GM03348 (cell line): ENCODE measurements around the gene HLCS.

Experiments
- DNase-seq: peaks from one replicate; pipeline ENCODE4 v3.0.0; 2012; ENCODE audit warnings: low spot score

HLCS gene

GRCh38 chr21:36806103-36806502 is 160.4 kb downstream of the HLCS start:
- no peak for DNase-seq

DNA sequence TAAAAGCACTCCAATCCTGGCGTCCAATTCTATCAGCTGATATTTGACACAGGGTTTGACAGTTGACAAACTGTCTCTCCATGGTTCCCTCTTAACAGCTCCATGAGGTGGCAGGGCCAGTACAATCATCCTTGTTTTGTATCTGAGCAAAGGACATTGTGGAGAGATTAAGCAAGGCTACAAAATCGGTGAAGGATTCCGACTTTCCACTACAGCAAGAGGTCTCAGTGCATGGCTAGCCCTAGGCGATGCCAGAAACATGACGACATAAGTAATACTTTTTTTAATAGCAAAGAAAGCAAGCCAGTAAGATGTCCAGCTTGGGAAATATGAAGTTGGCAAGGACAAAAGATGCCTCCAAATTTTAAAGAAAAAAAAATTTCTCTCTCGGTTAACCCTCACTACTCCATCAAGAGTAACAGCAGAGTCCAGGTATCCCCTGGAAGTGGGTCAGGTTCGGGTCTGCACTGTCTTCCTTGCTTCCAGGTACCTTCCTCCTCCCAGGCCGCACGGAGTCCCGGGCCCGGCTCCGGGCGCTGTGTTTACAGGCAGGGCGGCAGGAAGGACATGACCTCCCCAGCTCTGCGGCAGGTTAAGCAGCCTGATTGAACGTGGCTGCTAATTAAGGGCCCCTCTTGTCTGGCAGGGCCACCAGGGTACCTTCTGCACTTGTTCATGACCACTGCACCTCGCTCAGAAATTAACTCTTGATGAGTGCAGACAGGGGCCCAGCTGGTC is 161.4 kb downstream of the HLCS start:
- no peak for DNase-seq

GRCh38 chr21:36803816-36804439 is 162.5 kb downstream of the HLCS start:
- no peak for DNase-seq

DNA sequence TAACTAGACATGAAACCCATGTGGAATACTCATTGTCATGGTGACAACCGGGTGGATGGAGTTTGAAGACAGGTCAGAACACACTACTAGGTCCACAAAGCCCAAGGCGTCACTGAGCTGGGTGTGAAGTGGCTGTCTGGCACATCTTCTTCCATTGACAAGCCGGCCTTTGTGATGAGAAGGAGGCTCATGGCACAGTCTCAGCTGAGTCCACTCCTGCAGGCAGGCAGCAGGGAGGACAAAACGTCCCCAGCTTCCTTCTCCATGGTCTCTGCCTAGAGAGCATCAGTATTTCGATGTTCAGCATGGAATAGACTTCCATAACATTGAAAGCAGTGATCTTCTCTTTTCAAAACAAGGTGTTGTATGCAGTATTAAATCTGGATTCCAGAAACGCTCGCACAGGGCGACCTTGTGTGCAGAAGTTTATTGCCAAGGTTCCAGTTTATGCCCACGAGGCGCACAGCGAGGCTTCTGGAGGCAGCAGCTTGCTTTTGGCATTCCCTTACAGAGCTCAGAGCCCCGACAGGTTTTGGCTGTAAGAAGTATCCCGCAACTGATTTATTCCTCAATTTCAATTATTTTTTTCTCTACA is 163.3 kb downstream of the HLCS start:
- DNase-seq, result no peak

- no peak for DNase-seq
These were observed 165.7 kb downstream of the HLCS start for GRCh38 chr21:36800734-36801133.

DNA sequence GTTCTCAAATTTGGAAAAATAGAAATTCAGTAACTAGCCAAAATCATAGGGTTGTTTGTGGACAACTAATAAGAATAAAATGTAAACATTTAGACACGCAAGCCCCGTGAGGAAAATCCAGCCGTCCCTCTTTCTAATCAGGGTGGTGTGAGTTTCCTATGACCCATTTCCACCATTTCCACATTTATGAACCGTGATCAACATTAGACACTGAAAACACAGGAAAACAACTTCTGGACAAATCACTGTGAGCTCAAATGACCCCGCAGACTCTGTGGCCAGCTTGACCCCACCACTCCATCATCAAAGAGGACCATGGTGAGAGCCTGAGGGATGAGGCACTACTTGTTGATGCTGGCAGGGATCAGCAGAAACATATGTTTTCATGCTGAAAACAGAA is 166.6 kb downstream of the HLCS start:
- no peak for DNase-seq

GRCh38 chr21:36798491-36798890 is 168.0 kb downstream of the HLCS start:
- no peak for DNase-seq

GRCh38 chr21:36796070-36796469 is 170.4 kb downstream of the HLCS start:
- no peak for DNase-seq

DNA sequence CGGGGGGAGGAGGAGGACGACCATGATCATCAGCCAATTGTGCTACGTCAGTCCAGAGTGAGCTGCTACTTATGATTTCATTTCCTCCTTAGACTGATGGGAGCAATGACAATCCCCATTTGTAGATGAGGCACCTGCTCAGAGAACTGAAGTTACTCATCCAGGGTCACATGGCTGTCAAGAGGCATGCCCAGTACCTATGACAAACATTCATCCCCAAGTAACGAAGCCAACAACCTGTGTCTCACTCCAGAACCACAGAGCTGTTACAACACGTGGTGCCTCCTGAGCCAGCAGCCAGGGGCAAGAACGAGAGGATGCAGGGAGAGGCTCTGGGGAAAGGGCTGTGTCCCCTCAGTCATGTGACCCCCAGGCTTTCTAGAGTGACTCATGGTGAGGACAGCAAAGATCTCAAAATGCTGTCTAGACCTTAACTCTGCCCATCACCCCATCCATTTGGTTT is 173.9 kb downstream of the HLCS start:
- DNase-seq, result no peak

GRCh38 chr21:36791695-36792470 is 174.6 kb downstream of the HLCS start:
- DNase-seq, result no peak

DNA sequence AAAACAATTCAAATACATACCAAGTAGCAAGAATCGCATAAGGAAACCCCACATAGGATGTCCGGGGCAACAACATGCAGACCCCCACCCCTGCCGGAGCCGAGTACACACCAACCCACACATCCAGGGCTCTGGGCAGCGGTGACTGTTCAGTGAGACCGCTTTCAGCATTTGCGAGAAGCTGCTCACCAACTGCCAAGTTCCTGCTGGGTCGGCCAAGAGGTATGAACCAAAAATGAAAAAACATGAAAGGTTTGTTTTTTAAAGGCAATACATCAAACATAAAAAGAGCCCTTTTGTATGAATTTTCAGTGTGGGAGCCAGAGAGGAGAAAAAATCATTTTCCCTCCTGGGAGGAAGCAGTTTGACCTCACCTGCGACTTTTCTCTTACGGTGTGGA is 175.3 kb downstream of the HLCS start:
- no peak for DNase-seq

- DNase-seq, result no peak
These were observed 175.9 kb downstream of the HLCS start for GRCh38 chr21:36790616-36791015.

DNA sequence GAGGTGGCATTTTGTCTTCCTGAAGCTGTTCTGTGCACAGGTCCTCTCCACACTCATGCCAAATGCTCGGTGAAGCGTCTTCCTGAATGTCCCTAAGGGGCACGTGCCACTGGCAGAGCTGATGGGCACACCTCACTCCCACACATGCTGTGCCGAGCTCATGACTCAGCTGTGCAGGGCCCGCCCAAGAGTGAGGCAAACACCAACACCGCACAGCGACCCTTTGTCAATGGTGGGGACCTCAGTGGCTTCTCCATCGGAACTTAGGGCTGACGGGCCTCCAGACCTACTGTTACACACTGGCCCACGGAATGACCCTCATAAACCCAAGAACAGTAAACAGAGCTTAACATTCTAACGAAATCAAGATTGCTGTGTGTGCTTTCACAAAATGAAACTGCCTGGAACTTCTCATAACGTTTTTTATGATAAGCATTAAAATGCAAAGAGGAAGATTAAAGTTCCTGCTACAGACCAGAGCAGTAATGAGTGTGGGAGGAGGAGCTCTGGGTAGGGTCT is 178.3 kb downstream of the HLCS start:
- no peak for DNase-seq

GRCh38 chr21:36786186-36786585 is 180.3 kb downstream of the HLCS start:
- DNase-seq, result no peak

GRCh38 chr21:36785615-36786014 is 180.9 kb downstream of the HLCS start:
- DNase-seq, result no peak

DNA sequence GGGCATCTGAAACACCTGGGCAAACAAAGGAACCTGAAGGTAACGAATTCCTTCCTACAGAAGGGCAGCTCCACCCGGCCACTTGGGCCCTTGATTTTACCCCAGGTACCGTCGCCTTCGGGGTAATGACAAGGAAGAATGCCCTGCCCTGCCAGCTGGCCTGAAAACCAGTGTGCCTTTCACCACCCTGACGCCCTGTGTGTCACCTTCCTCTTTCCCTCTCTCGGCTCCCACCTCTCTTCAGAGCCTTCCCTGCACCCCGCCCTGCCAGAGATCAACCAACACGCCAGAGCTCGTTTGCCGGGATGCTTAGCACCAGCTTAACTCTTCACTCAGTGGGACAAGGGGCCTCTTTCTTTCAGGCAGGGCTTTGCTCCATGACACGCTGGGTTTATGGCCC is 181.5 kb downstream of the HLCS start:
- no peak for DNase-seq

DNA sequence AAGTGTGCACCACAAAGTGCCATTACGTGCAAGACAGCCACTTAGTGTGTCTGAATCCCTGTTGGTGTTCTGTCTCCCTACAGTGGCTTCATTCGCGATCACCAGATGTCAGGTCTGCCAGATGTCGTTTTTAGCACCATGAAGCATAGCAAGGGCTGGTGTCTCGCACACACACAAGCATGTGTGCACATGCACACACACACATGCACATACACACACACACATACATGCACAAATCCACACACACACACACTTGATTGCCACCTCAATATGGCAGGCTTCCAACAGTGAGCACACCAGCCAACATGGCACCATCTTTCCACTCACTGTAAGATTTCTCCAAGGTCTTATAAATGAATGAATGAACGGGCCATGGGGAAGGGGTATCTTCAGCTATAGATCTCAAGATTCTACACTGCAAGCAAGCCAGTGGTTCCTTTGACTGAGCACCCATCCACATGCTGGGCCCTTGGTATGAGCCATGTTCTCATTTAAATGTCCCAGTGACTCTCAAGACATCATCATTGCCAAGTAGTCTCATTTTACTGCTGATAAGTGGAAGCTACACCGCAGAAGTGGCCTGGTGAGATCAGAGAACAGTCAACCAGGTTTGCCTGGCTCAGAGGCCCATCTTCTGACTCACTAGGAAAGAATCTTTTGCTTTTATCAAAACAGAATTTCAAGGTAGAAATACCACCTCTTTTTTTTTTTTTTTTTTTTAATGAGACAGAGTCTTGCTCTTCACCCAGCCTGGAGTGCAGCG is 182.7 kb downstream of the HLCS start:
- peak; percentile 53 for DNase-seq

- DNase-seq, result no peak
These were observed 185.6 kb downstream of the HLCS start for GRCh38 chr21:36780861-36781260.

DNA sequence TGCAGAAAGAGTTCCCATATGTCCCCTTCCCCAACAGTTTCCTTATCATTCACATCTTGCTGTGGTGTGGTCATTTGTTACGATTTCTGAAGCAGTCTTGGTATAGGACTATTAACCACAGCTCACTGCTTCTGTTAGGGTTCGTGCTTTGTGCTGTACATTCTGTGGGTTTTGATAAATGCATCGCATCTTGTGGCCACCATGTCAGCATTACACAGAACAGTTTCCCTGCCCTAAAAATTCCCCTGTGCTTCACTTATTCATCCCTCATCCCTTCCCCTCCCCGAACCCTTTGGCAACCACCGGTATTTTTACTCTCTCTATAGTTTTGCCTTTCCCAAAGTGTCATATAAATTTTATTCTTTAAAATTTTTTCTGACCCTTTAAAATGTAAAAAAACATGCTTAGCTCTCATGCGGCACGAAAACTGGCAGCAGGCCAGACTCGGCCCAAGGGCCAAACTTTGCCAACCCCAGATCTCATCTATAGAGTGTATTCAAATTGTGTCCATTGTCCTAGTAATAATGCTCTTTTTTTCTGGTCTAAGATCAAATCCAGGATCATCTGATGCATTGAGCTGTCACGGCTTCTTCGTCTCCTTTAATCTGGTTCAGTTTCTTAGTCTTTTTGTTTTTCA is 189.4 kb downstream of the HLCS start:
- DNase-seq, result no peak

- no peak for DNase-seq
These were observed 192.5 kb downstream of the HLCS start for GRCh38 chr21:36773995-36774394.

DNA sequence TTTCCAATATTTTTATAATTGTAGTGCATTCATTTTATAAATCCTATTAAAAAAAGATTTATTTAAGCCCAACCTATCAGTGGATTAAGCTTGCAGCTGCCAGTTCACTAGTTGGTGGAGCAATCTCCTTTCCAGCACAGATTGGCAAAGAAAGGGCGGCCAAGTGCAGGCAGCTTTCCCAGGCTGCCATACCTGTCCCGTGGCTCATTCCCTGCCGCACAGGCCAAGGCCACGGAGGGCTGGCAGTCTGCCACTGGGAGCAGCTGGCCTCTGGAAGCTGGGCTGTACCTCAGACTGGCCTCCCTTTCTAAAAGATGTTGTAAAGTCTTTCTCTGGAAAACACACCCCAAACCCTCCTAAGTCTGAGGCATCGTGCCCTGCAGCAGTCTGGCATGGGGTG is 193.4 kb downstream of the HLCS start:
- peak; percentile 63 for DNase-seq
